ENCODE data around the gene RIT2.

RIT2 gene

DNA sequence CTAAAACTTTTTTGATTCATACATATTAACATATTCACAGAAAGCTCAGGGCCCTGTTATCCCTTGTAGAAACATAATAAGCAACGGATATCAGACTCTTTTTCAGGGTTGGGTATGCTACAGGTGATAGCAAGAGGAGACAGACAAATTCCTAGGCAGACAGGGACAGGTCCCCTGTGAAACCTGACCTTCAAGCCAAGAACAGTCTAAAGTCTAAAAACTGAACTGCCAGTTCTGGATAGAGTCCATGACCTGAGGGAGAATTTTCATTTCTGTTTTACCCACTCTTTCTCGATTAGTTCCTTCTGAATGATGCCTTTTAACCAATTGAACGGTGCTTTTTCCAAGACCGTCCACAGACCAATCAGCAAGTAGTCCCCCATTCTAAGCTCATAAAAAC, 54.2 kb downstream of the RIT2 start:
- no peaks in the 10 kb centered on the region for H3K27me3 Mint-ChIP-seq
- H3K4me3 Mint-ChIP-seq: no peak overlapping the region
- H3K36me3 Mint-ChIP-seq (ENCODE audit: low read depth): no peaks in the 10 kb centered on the region
- no peaks in the 10 kb centered on the region for H3K4me1 Mint-ChIP-seq (ENCODE audit: low read depth)
- peaks cover 3% of the 10 kb centered on the region for H3K9me3 Mint-ChIP-seq
- H3K27ac Mint-ChIP-seq: no peak overlapping the region

DNA sequence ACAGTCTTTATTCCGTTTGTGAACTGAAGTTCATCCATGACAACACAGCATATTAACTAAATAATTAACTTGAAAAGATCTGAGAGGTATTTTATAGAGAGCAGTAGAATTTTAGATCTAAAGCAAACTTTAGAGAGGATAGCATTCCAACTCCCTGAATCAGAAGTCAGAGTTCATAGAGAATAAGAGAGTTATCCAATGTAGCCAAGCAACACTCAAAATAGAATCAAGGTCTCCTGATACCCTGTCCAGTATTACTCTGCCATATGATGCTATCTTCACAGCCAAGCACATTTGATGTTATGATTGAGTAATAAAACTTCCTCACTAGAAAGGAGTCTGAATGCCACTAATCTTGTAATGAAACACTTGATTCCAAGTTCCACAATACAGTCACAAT, 55.5 kb downstream of the RIT2 start:
- no peaks in the 10 kb centered on the region for H3K36me3 Mint-ChIP-seq (ENCODE audit: low read depth)
- H3K4me1 Mint-ChIP-seq (ENCODE audit: low read depth): no peaks in the 10 kb centered on the region
- no peaks in the 10 kb centered on the region for H3K27me3 Mint-ChIP-seq
- H3K4me3 Mint-ChIP-seq: no peak overlapping the region
- H3K27ac Mint-ChIP-seq: no peak overlapping the region
- peaks cover 3% of the 10 kb centered on the region for H3K9me3 Mint-ChIP-seq

DNA sequence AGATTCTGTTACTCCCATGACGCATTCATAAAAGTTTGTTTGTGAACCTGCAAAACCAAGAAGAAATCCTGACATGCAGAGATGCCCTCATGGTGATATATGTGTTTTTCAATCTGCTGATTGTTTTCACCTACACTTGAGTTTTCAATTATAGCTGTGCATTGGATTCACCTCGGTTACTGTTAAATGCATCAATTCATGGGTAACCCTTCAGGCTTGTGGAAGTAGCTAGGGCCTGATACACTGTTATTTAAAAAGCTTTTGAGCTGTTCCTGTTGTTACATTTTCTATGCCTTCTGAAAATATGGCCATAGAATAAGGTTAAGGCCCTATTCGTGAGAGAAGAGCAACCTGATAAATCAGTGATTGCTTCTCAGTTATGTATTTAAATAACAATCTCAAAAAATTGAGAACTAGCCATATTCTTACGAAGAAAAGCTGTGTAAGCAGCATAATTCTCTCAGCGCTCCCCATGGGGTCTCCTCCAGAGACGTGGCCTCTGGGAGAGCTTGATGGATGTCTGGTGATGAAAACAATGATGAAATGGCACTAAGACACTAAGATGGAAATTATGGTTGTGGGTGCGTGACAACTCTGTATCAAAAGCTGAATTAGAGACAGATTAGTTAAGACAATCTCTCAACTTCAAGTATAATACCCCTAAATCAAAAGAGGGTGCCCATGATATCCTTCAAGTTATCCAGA, 60.5 kb downstream of the RIT2 start:
- Mint-ChIP-seq H3K4me1 (ENCODE audit: low read depth) (no peaks in the 10 kb centered on the region), H3K27me3 (no peaks in the 10 kb centered on the region), H3K27ac (no peak overlapping the region), H3K4me3 (no peak overlapping the region), H3K9me3 (peaks cover 3% of the 10 kb centered on the region), H3K36me3 (ENCODE audit: low read depth) (no peaks in the 10 kb centered on the region)

DNA sequence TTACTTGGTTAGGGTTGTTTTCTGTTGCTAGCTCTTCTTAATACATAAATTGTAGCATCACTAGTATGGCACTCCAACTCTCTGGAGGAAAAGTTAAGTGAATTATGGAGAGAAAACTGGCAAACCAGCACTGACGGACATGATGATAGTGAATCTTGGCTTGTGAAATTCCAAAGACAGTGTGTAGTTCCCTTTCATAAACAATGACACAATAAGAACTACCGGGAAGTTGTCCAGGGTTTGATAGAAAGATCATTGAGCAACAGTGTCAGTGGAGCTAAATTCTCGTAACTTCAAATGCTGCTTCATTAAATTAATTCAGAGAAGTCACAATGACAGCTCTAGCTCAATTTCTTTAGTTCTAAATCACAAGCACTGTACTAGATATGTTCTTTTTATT, 66.5 kb downstream of the RIT2 start:
- Mint-ChIP-seq H3K4me3 (no peak overlapping the region), H3K36me3 (ENCODE audit: low read depth) (no peaks in the 10 kb centered on the region), H3K27ac (no peak overlapping the region), H3K4me1 (ENCODE audit: low read depth) (no peaks in the 10 kb centered on the region), H3K9me3 (no peaks in the 10 kb centered on the region), H3K27me3 (no peaks in the 10 kb centered on the region)

DNA sequence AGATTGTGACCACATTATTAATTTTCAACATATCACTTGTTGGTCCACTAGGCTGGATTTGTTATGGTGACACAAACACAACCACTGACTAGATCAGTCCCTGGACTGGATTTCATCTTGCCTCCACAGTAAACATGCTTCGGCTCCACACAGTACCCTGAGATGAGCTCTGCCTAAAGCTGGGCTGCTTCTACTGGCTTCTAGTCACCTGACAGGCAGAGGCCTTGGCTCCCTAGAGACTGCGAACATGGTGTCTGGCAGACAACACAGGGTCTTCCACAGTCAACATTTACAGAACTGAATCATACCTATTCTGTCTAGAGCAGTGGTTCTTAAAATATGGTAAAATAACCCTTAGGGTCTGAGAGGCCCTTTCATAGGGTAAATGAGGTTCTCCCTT, 69.2 kb downstream of the RIT2 start:
- no peaks in the 10 kb centered on the region for H3K36me3 Mint-ChIP-seq (ENCODE audit: low read depth)
- H3K4me3 Mint-ChIP-seq: no peak overlapping the region
- no peaks in the 10 kb centered on the region for H3K4me1 Mint-ChIP-seq (ENCODE audit: low read depth)
- H3K9me3 Mint-ChIP-seq: no peaks in the 10 kb centered on the region
- H3K27me3 Mint-ChIP-seq: no peaks in the 10 kb centered on the region
- no peak overlapping the region for H3K27ac Mint-ChIP-seq

DNA sequence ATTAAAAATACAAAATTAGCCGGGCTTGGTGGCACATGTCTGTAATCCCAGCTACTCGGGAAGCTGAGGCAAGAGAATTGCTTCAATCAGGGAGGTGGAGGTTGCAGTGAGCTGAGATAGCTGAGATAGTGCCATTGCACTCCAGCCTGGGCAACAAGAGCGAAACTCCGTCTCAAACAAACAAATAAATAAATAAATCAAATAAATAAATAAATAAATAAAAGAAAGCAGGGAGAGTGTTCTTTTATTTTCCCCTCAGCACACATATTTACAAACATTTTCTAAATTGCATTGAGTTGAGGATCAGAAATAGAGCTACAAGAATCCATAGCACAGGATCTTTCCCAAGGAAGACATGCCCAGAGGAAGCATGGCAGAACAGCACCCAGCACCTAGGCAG, 71.9 kb downstream of the RIT2 start:
- Mint-ChIP-seq H3K36me3 (ENCODE audit: low read depth) (no peaks in the 10 kb centered on the region), H3K4me3 (no peak overlapping the region), H3K27me3 (no peaks in the 10 kb centered on the region), H3K9me3 (peaks cover 2% of the 10 kb centered on the region), H3K27ac (no peak overlapping the region), H3K4me1 (ENCODE audit: low read depth) (no peaks in the 10 kb centered on the region)

DNA sequence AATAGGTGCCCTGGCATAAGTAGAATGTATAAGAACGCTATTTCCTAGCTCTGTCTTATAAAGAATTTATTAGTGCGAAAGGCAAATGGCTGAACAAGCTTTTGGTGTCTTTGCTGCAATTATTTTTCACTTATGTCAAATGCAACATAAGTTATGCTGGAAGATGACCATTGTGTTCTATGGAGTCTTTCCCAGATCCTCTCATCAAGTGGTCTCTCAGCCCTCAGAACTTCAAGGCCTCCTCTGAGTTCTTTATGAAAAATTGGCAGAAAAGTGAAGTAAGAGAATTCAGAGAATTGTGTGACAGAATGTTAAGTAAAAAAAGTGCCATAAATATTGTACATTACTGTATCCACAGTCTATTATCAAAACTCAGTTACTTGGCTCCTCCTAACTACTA, 75.2 kb downstream of the RIT2 start:
- Mint-ChIP-seq H3K4me3 (no peak overlapping the region), H3K4me1 (ENCODE audit: low read depth) (no peaks in the 10 kb centered on the region), H3K27ac (no peak overlapping the region), H3K9me3 (peaks cover 6% of the 10 kb centered on the region), H3K27me3 (no peaks in the 10 kb centered on the region), H3K36me3 (ENCODE audit: low read depth) (no peaks in the 10 kb centered on the region)

DNA sequence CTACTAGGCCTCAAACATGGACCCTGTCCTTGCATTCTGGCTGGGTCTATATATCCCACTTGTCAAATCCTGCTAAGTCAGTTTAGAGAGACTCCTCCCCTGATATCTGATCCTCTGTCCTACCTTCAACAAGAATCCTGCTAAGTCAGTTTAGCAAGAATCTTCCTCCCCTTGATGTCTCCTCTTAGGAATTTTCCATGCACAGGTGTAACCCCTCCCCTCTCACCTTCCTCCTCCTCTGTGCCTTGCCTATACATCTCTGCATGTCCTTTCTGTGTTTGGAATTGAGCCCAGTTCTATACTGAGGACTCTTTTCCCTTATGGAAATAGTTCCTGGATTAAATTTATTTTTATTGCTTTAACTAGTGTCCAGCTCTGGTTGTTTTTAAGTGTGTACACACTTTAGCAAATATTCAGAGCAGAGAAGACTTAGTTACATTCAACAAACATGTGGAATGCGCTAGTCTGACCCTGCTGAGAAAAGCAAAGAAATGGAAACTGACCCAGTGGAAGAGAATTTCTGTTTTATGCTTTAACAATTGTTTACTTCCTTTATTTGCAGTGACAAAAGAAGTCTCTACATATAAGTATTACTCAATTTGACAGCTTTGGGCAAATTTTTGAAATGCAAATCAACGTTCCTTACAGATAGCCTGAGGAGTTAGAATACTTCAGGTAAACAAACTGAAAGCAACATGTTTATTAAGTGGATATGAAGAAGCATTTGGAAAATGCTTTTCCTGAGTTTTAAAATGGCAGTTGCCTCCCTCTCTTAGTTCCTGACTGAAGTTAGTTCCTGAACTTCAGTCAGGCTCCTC, 80.6 kb downstream of the RIT2 start:
- Mint-ChIP-seq H3K4me1 (ENCODE audit: low read depth) (no peaks in the 10 kb centered on the region), H3K4me3 (no peak overlapping the region), H3K36me3 (ENCODE audit: low read depth) (no peaks in the 10 kb centered on the region), H3K27ac (no peak overlapping the region), H3K27me3 (no peaks in the 10 kb centered on the region), H3K9me3 (peaks cover 6% of the 10 kb centered on the region)

DNA sequence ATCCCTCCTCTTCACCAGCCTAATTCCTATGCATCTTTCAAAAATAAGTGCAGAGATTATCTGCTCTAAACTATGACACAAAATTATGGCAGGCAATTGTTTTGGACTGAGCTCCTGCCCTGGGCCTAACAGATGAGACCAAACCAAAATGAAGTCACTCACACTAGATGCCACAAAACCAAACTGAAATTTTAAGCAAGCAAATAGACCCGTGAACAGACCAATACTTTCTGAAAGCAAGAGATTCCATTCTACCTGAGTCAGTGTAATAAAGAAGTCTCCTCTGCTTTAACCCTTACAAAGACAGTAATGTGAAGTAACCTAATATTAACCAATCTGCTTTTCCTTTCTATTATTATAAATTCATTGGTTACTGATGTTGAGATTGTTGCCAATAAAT, 84.3 kb downstream of the RIT2 start:
- H3K4me3 Mint-ChIP-seq: no peak overlapping the region
- H3K27me3 Mint-ChIP-seq: no peaks in the 10 kb centered on the region
- no peaks in the 10 kb centered on the region for H3K4me1 Mint-ChIP-seq (ENCODE audit: low read depth)
- no peaks in the 10 kb centered on the region for H3K36me3 Mint-ChIP-seq (ENCODE audit: low read depth)
- H3K27ac Mint-ChIP-seq: no peak overlapping the region
- H3K9me3 Mint-ChIP-seq: no peaks in the 10 kb centered on the region

DNA sequence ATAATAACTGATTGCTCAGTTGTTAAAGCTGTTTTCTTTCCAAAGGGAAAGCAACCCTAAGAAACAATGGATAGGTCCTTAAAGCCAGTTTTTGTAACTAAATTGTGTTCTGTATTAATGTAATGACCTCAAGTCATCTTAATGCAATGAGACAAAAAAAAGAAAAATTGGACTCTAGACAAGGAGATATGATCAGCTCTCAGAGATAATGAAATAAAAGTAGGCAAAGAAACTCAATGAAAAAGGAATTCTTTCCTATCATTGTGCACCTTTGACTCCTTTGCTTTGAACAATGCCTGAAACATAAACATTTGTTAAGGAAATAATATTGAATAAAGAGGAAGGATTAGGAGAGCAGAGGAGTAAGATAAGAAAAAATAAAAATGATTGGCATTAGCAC, 86.1 kb downstream of the RIT2 start:
- Mint-ChIP-seq H3K36me3 (ENCODE audit: low read depth) (no peaks in the 10 kb centered on the region), H3K4me1 (ENCODE audit: low read depth) (no peaks in the 10 kb centered on the region), H3K9me3 (no peaks in the 10 kb centered on the region), H3K27me3 (no peaks in the 10 kb centered on the region), H3K27ac (no peak overlapping the region), H3K4me3 (no peak overlapping the region)

DNA sequence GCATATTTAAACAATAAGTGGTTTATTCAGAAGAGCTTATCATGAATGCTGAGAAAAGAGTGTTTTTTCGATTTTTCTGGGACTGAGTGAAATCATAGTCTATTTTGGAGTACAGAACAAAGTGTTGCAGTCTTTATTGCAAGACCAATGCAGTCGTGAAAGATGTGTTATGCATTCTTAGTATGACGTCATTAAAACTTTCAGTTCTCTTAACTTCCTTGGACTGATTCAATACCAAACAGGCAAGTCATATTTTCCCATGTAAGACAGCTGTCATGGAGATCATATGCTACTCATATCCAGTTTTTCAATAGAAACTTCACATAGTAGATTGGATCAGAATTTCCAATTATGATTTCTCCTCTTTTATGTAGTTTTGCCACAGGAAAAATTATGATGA, 92.6 kb downstream of the RIT2 start:
- Mint-ChIP-seq H3K36me3 (ENCODE audit: low read depth) (no peaks in the 10 kb centered on the region), H3K4me1 (ENCODE audit: low read depth) (no peaks in the 10 kb centered on the region), H3K4me3 (no peak overlapping the region), H3K9me3 (peaks cover 8% of the 10 kb centered on the region), H3K27ac (no peak overlapping the region), H3K27me3 (no peaks in the 10 kb centered on the region)

DNA sequence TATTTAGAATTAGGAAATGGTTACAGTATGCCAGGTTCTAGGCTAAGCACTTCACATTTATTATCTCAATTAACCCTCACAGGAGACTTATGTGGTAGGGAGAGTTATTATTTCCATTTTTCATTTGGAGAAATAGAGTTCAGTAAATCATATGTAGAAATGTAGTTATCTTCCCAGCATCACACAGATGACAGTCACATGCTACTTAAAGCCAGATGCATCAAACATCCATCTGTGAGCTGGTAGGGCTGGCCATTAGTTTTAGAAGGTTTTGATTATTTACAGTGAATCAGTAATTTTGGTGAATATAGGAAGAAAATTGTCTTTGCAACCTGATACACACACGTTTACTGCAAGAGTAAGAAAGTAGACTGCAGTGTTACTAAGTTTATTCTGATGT, 97.9 kb downstream of the RIT2 start:
- H3K4me3 Mint-ChIP-seq: no peak overlapping the region
- no peaks in the 10 kb centered on the region for H3K4me1 Mint-ChIP-seq (ENCODE audit: low read depth)
- no peaks in the 10 kb centered on the region for H3K27me3 Mint-ChIP-seq
- H3K27ac Mint-ChIP-seq: no peak overlapping the region
- H3K9me3 Mint-ChIP-seq: peaks cover 12% of the 10 kb centered on the region
- no peaks in the 10 kb centered on the region for H3K36me3 Mint-ChIP-seq (ENCODE audit: low read depth)

DNA sequence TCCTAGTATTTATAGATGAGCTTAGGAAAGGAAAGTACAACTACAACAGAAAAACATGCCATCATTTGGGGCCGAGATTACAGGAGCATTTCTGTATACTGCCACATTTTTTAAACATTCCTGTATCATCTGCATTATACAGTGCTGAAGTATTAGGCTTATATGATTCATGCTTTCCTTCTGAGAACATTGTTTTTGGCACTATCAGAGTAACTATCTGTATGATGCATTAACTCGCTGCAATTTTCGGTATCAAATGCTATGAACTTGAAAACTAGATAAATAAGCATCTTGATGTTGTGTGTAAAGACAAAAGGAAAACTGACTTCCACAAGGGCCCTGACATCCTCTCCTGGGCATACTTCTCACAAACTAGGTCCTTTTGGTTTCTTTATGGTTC, 102.0 kb downstream of the RIT2 start:
- Mint-ChIP-seq H3K27me3 (no peaks in the 10 kb centered on the region), H3K4me3 (no peak overlapping the region), H3K27ac (no peak overlapping the region), H3K36me3 (ENCODE audit: low read depth) (no peaks in the 10 kb centered on the region), H3K9me3 (peaks cover 4% of the 10 kb centered on the region), H3K4me1 (ENCODE audit: low read depth) (no peaks in the 10 kb centered on the region)

DNA sequence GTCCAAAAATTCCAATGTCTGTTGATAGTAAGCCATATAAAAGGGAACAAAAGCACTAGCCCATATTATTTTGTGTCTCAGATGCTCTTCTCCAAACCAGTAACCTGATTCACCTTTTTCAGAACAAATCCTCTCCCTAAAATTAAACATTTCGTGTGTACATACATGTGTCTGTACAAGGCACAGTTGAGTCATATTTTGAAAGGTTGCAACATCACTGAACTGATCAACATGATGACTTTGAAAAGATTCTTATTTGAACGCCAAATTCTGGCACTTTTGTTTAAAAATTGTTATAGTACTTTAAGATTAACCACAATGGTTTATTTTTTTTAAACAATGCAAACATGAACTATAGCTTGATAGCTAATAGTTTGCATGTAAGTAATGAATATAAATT, 102.5 kb downstream of the RIT2 start:
- H3K4me1 Mint-ChIP-seq (ENCODE audit: low read depth): no peaks in the 10 kb centered on the region
- H3K27me3 Mint-ChIP-seq: no peaks in the 10 kb centered on the region
- no peaks in the 10 kb centered on the region for H3K36me3 Mint-ChIP-seq (ENCODE audit: low read depth)
- no peak overlapping the region for H3K4me3 Mint-ChIP-seq
- no peak overlapping the region for H3K27ac Mint-ChIP-seq
- peaks cover 4% of the 10 kb centered on the region for H3K9me3 Mint-ChIP-seq

DNA sequence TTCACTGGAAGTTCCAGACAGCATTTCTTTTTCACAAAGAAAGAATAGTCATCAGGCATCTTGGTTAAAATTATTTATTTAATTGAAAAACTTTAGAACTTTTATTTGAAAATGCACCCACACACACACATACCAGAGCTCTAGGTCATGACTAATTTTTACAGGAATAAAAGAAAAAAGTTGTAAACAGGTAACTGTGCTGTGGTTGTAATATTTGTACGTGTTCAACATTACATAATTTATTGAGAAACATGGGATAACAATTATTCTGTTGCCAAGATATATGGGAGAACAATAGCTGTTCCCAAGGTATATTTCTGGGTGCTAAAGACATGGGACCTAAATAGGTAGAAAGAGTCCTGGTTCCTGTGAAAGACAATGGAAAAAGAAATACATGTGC, 104.9 kb downstream of the RIT2 start:
- no peak overlapping the region for H3K27ac Mint-ChIP-seq
- no peaks in the 10 kb centered on the region for H3K4me1 Mint-ChIP-seq (ENCODE audit: low read depth)
- no peaks in the 10 kb centered on the region for H3K36me3 Mint-ChIP-seq (ENCODE audit: low read depth)
- H3K4me3 Mint-ChIP-seq: no peak overlapping the region
- no peaks in the 10 kb centered on the region for H3K27me3 Mint-ChIP-seq
- peaks cover 5% of the 10 kb centered on the region for H3K9me3 Mint-ChIP-seq

DNA sequence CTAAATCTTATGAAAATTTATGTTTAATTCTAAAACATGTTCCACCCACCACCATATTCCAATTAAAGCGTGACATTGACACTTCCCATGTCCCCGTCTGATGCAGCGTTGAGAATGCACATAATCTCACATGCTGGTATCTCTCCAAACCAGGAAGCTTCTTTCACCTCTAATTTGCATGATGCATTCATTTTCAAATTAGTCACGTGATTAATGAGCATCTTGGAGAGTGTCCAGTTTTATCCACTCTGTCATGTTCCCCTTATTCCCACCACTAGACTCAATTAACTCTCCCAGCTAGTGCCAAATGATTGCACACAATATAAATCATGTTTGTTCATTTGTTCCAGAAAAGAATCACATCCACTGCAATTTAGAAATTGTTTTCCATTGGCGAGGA, 105.8 kb downstream of the RIT2 start:
- no peak overlapping the region for H3K27ac Mint-ChIP-seq
- H3K4me3 Mint-ChIP-seq: no peak overlapping the region
- H3K36me3 Mint-ChIP-seq (ENCODE audit: low read depth): no peaks in the 10 kb centered on the region
- no peaks in the 10 kb centered on the region for H3K27me3 Mint-ChIP-seq
- no peaks in the 10 kb centered on the region for H3K4me1 Mint-ChIP-seq (ENCODE audit: low read depth)
- H3K9me3 Mint-ChIP-seq: peaks cover 4% of the 10 kb centered on the region

Data from stimulated activated naive CD8-positive, alpha-beta T cell treated with anti-CD3 and anti-CD28 coated beads, Interleukin-15, Interleukin-2, amounts not matched to agents 100 ng/mL and 50 ng/mL, for 24 hours (primary cell).